Limb (tissue), 2 donors: ENCODE data around the gene MTHFD1.
A peak's percentile ranks its signal among the peaks of the same experiment; 100 is the strongest.

Experiments
- DNase-seq, 2 donors: peaks; one replicate each; pipeline ENCODE4 v3.0.0-alpha.2; 2016; ENCODE audit errors: extremely low spot score in 2 of 2

Gene MTHFD1

DNA sequence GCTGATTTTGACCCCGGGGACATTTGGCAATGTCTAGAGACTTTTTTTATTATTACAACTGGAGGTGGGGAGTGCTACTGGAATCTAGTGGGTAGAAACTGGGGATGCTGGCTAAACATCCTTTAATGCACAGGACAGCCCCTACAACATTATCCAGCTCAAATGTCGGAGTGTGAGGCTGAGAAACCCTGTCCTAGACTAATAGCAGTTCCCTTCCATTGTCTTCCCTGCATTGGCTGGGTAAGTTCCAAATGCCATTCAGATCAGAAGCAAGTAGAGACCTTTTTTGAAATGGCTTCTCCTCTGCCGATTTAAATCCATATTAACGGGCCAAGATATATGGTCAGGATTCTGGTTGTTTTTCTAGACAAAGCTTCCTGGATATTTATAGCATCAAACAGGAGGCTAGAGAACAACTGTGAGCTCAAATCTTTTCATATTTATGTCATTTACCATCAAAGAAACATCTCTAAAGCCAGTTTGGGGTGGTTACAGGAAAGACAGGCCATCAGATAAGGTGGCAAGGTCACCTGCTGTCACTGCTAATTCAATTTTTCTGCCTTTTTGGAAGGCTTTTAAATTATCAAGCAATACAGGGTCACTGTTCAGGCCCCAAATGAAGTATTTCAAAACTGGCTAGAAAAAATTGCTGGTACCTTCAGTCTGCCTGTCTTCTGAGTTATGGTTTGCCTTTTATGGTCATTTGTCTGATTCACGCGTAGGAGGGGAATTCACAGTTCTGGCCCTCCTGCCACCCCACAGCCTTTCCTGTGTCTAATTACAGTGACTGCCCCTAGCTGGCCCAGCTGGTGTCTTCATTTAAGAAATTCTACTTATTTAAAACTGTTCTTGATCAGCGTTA is 57.1 kb downstream of the MTHFD1 start:
- DNase-seq, result no peak

DNA sequence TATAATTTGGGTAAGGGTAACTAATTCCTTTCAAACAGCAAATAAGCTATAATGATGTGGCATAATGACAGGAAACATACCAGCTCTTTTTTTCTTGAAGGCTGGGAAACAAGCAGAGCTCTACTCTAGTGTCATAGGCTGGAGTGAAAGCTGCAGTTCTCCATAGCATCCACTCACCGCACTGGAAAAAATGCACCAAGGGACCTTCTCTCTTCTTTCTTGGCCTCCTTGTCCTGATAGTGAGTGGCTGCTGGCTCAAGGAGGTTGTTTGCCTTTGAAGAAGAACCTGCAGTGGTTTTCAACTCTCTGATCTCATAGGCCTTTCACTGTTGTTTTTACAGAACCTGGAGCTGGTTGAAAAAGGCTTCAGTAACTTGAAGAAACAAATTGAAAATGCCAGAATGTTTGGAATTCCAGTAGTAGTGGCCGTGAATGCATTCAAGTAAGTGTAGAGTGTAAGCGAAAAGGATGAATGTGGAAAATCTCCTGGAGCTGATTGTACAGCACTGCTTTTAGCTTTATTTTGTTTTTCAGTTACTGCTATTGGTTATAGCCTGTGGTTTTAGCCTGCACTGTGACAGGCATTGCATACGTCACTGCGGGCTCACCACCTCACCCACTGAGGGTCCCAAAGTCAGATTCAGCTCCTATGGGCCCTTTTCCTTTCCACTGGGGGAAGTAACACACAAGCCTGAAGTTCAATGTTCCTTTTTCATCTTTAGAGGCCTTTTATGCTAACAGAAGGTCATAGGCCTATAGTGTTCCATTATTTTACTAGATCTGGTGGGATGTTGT is 59.9 kb downstream of the MTHFD1 start:
- no peak for DNase-seq

DNA sequence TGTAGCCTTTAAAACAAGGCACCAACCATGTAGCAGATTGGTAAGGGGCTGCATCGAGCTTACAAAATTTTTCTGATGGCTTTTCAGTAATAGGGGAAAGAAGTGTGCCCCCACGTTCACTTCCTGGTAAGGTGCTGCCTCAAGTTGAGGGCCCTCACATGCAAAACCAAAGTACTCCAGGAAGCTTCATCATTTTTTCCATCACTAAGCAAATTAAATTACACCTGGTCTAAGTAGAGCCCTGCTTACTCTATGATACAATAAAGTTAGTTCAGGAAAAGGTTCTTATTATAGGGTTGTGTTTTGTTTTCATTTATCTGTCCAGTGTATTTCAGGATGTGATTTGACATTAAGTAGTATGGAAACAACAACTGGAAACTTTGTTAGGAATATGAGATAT is 62.1 kb downstream of the MTHFD1 start:
- no peak for DNase-seq

DNA sequence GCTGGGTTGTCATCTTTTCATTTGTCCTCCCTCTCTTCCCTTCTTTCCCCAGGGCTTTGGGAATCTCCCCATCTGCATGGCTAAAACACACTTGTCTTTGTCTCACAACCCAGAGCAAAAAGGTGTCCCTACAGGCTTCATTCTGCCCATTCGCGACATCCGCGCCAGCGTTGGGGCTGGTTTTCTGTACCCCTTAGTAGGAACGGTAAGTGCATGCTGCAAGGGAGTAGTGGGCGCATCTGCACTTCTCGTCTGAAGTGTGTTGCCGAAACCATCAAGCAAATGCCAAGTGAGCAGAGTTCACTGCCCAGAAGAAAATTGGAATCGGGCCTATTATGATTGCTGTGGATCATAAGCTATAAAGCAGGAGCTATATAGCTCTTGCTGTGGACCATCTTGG is 66.5 kb downstream of the MTHFD1 start:
- DNase-seq, result no peak

DNA sequence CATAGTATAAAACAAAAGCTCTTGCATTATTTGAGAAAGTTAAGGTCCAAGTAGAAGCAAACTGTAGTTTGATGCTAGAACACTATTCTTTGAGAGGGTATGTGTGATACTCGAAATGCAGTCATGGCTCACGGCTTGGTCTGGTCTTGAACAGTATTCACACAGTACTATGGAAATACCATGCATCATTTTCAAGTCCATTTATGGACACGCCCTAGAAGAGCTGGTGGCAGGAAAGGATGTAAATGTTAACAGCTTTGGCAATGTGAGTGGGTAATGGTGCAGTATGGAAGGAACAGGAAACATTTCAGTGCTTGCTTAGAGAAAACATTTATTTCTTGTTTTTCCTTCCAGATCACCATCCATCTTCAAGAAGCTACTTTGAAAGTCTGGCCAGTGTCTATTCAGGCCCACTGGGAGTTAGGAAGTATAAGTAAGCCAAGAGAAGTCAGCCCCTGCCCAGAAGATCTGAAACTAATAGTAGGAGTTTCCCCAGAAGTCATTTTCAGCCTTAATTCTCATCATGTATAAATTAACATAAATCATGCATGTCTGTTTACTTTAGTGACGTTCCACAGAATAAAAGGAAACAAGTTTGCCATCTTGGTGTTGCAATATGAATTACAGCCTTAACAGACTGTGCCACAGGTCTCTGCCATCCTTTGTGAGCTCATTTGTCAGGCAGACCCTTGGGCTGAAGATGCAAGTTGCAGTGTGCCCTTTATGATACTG is 71.4 kb downstream of the MTHFD1 start:
- DNase-seq, result no peak

DNA sequence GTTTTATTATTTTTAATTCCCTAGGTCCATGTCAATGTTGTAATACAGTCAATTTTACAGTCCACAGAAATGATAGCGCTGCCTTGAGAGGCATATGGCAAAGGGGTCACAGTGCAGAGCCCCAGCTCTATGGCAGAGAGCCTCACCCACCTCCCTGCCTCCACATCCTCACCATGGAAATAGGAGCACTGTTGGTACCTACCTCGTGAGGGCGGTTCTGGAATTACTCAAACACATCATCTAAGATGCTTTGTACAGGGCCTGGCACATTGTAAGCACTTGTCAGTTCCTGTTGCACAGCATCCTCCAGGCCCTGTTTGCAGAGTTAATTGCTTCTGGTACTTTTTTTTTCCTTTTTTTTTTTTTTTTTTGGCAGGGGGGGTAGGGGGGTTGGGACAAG is 73.1 kb downstream of the MTHFD1 start:
- DNase-seq, result no peak

DNA sequence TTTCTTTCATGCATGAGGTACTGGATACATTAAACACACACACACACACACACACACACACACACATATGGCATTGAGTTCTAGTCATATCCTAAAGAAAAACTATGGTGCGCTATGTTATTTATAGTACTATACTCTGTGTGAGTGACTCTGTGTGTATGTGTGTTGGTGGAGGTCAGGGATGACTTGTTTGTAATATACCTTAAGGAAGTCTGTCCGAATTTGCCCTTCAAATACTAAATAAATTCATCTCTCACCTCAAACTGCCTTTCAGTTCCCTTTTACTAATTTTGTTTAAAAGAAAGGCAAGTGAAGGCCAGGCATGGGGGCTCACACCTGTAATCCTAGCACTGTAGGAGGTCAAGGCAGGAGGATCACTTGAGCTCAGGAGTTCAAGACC is 75.0 kb downstream of the MTHFD1 start:
- DNase-seq, result no peak

DNA sequence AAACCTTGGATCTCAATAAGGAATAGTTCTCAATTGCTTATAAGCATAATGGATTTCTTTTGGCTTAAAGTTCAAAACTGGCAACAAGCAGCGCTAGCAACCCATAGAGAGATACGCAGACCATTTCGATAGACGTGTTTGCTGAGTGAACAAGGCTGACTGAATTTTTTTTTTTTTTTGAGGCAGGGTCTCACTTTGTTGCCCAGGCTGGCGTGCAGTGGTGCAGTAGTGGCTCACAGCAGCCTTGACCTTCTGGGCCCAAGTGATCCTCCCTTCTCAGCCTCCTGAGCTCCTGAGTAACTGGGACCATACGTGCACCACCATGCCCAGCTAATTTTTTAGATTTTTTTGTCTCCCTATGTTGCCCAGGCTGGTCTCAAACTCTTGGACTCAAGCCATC is 75.7 kb downstream of the MTHFD1 start:
- no peak for DNase-seq

DNA sequence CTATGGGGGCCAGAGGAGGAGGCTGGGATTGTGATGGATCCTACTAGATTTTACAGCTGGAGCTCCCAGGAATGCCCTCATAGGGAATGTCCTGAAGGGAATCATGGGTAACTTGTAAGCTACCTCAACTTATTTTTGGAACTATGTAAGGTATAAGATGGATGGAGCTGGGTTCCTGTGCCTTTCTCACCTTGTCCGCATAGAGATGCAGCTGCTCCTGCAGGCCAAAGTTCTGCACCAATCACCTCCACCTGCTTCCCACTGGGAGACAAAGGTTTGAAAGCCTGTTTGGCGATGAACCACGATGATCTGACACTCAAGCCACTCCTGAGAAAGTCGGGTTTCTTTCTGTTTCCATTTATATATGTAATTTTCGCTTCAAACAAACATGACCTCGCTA is 76.5 kb downstream of the MTHFD1 start:
- no peak for DNase-seq

DNA sequence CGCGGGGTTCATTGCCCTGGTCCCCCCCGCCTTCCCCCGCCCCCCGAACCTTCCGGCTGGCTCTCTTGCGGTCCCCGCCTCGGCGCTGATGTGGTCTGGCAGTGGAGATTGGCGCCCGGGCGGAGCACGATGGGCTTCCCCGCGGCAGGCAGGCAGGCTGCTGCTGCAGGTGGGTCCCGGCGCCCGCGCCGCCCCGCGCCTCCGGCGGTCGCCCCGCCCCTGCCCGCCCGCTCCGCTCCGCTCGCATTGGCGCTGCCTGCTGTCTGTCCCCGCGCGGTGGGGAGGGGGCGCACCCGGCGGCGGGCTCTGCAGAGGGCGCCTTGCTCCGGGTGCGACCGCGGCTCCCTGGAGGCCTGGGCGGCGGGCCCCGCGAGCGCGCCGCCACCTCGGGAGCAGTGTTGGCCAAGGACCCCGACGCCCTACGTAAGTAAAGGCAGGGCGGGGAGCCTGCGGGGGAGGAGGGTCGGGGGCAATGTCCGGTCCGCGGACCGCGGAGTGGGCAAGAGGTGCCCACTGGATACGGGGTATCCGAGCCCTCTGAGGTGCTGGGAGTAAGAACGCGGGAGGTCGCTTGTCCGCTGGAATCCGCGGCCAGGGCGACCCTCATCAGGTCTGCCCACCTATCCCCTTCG is 77.2 kb downstream of the MTHFD1 start, which contains the start of gene AKAP5:
Gene AKAP5, plus strand, starts transcription at position 309 of the 632 bp plus-strand sequence. CDS start 2,896 bp downstream, outside the sequence.
- peak; percentile 25 to 86 for DNase-seq

DNA sequence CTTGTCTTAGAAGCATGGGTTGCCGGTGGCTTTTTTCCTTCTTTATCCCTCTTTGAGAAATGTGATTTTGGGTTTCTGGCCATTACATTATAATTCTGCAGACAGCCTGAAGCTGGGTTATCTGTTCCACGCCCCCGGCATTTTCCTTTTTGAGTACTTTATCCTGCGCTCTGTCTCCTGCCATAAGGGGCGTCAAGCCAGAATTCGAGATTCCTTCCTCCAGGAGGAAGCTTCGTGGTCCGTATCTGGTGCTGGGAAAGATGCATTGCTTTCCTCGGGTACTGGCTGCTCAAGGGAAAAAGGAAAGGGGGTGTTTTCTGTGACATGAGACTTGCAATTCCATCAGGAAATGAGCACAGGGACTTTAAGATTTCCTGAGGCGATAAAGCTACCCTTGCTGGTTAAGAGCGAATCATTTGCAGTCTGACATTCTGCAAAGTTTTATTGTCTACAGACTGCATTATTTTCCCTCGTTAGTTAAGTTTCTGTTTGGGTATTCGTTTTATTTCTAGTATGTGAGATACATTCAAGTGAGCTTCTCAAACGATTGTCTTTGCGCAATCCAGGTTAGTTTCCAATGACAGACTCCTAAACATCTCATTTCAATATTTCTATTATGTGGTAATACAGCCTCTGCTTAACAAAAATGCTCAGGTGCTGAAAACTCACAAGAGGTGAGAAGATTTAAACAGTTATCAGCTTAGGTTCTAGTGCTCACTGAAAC is 77.8 kb downstream of the MTHFD1 start:
- DNase-seq, result peak; percentile 53 to 58

DNA sequence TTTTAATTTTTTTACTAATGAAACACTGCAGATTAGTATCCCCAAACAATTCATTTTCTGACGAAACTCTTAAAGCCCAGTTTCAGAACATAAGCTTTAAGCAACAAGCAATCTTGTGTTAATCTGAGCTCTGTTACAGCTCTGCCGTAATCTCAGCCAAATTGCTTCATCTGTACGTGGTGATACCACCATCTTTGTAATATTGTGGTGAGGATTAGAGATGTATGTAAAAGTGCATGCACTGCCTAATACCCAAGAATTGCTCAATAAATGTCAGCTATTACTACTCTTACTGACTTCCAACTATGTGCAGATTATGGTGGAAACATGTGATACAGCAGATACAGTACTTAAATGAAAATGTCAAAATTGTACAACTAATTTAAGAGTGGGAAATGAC is 78.9 kb downstream of the MTHFD1 start:
- DNase-seq, result no peak

DNA sequence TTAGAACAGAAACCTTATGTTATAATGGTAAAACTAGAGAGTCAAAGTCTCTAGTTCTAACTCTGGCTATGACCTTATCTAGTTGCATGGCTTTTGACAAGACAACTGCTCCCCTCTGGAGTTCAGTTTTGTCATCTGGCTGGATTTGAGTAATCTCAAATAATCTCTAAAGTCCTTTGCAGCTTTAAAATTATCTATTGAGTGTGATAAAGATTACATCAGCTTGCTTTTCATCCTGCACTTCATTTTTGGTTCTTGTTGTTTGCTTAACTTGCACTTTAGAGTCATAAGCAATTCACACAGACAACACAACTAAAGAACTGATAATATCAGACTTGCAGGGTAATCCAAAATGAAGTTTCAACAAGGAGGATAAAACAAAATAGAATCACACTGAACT is 79.4 kb downstream of the MTHFD1 start:
- no peak for DNase-seq

DNA sequence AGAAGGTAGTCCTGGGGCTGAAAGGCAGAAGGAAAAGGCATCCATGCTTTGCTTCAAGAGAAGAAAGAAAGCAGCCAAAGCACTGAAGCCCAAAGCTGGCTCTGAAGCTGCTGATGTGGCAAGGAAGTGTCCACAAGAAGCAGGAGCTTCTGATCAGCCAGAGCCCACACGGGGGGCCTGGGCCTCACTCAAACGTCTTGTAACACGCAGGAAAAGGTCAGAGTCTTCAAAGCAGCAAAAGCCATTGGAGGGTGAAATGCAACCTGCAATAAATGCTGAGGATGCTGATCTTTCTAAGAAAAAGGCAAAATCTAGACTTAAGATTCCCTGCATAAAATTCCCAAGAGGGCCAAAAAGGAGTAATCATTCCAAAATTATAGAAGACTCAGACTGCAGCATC is 80.3 kb downstream of the MTHFD1 start:
- no peak for DNase-seq

DNA sequence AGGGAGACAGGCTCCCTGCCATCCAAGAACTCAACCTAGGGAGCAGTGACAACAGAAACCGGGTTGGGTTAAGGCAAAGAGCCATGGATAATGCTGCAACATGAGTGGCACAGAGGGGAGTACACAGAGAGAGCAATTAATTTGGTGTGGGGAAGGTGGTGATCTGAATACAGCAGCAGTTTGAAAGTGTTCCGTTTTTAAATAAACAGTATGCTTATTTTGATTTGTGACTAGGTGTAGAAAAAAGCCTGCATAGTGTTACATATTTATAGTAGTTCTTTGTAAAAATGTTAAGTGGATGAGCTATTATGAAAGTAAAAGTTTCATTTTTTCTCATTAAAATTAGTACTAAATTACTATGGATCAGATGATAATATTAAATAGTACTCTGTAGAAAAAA is 85.9 kb downstream of the MTHFD1 start:
- DNase-seq, result no peak

DNA sequence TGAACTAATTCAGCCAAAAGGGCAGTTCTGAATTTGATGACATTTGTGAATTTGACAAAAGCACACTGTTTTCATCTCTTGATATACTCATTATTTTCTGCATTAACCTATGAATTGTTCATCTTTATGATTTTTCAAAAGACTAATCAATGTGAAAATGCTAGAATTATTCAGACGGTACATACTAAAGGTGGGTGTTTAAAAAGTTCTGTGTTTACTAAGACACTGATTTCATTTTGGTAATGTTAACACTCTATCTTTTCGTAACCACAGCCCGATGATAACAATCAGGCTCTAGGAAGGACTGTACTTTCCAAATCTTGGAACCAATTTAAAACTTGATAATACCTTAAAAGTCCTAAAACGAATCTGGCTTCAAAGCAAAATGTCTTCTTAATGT is 86.5 kb downstream of the MTHFD1 start:
- DNase-seq, result no peak

DNA sequence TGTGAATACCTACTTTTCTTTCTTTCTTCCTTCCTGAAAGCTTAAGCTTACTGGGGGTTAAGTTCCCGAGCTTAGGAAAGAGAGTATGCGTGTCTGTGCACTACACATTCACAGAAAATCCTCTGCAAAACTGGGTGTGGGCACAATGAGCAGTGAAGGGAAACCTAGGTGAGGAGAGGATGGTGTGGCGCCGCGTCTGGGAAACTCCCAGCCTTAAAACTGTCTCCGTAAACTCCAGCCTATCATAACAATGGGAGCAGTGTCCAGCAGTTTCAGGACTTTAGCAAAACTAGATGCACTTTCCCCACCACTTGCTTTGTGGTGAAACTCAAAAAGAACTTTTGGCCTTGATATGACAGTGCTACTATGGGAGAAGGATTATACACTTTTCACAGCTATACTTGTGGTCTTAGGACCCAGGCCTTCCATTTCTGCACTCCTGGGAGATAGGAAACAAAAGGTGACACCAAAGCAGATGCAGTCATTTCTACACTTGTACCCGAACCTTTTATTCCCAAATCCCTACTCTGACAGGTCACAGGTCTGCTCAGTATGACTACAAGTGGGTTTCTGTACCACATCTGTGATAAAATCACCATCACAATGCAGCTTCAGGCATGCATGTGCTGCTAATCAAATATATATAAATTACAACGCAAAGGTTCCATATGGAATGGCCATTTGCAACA is 87.6 kb downstream of the MTHFD1 start:
- no peak for DNase-seq

DNA sequence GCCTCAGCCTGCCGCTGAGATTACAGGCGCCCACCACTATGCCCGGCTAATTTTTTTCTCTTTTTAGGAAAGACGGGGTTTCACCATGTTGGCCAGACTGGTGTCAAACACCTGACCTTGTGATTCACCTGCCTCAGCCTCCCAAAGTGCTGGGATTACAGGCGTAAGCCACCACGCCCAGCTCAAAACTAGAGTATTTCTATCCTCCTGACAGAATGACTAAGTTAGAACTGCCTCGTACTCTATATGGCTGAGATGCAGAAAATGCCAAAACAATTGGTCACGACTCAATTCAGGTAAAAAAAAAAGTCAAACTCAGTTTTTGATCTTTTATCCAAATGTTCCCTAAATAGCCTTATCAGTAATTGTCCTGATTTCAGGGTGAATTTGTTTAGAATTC is 88.3 kb downstream of the MTHFD1 start:
- no peak for DNase-seq

DNA sequence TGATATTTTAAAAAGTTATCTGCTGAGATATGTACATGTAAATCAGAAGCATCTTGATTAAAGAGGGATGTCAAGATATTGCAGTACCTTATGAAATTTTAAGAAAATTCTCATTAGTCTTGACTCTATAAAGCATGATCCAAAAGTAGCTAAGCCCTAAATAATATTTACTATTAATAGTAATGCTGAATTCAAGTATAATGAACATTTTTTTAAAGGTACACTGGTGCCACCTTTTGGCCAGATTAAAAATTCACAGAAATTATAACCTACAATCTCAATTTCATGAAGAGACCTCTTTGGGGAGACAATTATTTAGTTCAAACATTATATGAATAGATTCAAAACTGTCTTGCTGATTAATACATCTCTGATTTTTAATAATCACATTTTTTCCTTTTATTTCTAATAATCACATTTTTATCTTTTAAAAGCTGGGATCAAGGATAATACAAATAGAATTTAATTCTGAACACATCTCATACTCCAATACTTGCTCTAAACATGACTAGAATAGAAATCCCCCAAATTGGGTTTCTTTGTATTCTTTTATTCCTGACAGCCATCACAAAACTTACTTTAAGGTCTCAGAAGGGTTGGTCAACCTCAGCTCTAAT is 90.6 kb downstream of the MTHFD1 start:
- peak in 1 of 2 donors; percentile 30 for DNase-seq

DNA sequence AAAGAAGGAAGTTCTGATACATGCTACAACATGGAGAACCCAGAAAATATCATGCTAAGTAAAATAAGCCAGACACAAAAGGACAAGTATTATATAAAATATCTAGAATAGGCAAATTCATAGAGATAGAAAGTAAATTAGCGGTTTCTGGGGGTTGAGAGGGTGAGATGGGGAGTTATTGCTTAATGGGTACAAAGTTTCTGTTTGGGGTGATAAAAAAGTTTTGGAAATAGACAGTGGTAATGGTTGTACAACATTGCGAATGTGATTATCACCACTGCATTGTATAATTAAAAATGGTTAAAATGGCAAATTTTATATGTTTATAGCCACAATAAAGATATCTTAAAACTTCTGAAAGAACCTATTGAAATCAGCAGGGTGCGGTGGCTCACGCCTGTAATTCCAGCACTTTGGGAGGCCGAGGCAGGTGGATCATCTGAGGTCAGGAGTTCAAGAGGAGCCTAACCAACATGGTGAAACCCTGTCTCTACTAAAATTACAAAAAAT is 100.5 kb downstream of the MTHFD1 start:
- DNase-seq, result no peak
